Panc1 (cell line): ENCODE results near the gene UBE2E2. TPM values are rescaled to one million over a fixed set of nuclear protein-coding genes. Genes with fewer than 3 reads are reported as not detected.

Experiments used
- ATAC-seq: fragments of 200-7000 bp; cut with Tn5 transposase; 2 replicates; pipeline ENCODE4 v1.9.1; 2020; ENCODE audit warnings: mild to moderate bottlenecking, moderate library complexity
- BruUV-seq: library from RNA; stranded (reverse); fragments of 400-500 nt; replicated peaks from 2 replicates; lab custom pipeline; 2021; lab: Mats Ljungman, UMichigan
- CTCF ChIA-PET: fragments of 300-600 bp; sonication (Branson Sonifier 250); formaldehyde crosslinking; loops from one replicate; lab custom pipeline; 2022; ENCODE audit warnings: antibody characterized with exemption; lab: Charles Lee
- POLR2A ChIA-PET: fragments of 300-600 bp; sonication (Branson Sonifier 250); formaldehyde crosslinking; loops from one replicate; lab custom pipeline; 2022; ENCODE audit warnings: antibody characterized with exemption; lab: Charles Lee
- DNase-seq: peaks from one replicate; pipeline ENCODE4 v3.0.0-alpha.2; 2010; ENCODE audit warnings: low read depth, low spot score
- H3K27ac ChIP-seq: 2 replicates; pipeline ENCODE4 v1.5.1; 2011; ENCODE audit warnings: mild to moderate bottlenecking, low read length, inconsistent platforms
- H3K27me3 ChIP-seq: fragments of 200-500 bp; sonication (Bioruptor generic); 2 replicates; pipeline ENCODE4 v1.6.0; 2014; ENCODE audit warnings: low read length, inconsistent platforms; ENCODE audit not compliant: control insufficient read depth, insufficient read depth
- H3K36me3 ChIP-seq: fragments of 200-500 bp; sonication (Bioruptor generic); 2 replicates; pipeline ENCODE4 v1.5.1; 2014; ENCODE audit warnings: inconsistent platforms, mild to moderate bottlenecking, low read length, moderate library complexity; ENCODE audit not compliant: control insufficient read depth, insufficient read depth
- H3K4me1 ChIP-seq: 2 replicates; pipeline ENCODE4 v1.5.1; 2011; ENCODE audit warnings: inconsistent platforms, mild to moderate bottlenecking, low read length, moderate library complexity; ENCODE audit not compliant: control insufficient read depth, insufficient read depth
- H3K4me3 ChIP-seq, 2 experiments: 2 replicates each; pipeline ENCODE4 v1.5.1; 2011 to 2012; ENCODE audit warnings: low read depth in 2 of 2, low read length in 2 of 2, mild to moderate bottlenecking in 2 of 2, inconsistent platforms in 1 of 2, moderate library complexity in 1 of 2
- H3K9me3 ChIP-seq: fragments of 200-500 bp; sonication (Bioruptor generic); 2 replicates; pipeline ENCODE4 v1.5.1; 2014; ENCODE audit warnings: low read depth, mild to moderate bottlenecking, inconsistent platforms, low read length, moderate library complexity; ENCODE audit not compliant: control insufficient read depth, insufficient read depth
- CTCF ChIP-seq: fragments of 450-650 bp; IDR thresholded peaks from 2 replicates; pipeline ENCODE4 v1.5.1; 2017; ENCODE audit warnings: mild to moderate bottlenecking
- POLR2AphosphoS5 ChIP-seq: IDR thresholded peaks from 2 replicates; pipeline ENCODE4 v1.6.1; 2012; ENCODE audit warnings: mild to moderate bottlenecking, low read depth, low read length, moderate library complexity
- REST ChIP-seq, 2 experiments: IDR thresholded peaks; 2 replicates each; pipeline ENCODE4 v1.6.1; 2011 to 2012; ENCODE audit warnings: low read depth in 2 of 2, control low read depth in 1 of 2, low read length in 1 of 2, mild to moderate bottlenecking in 1 of 2, moderate library complexity in 1 of 2; ENCODE audit not compliant: insufficient read depth in 1 of 2
- SIN3A ChIP-seq: IDR thresholded peaks from 2 replicates; pipeline ENCODE4 v1.6.1; 2012; ENCODE audit warnings: low read depth, mild to moderate bottlenecking, low read length, moderate library complexity, borderline replicate concordance; ENCODE audit not compliant: insufficient read depth
- TCF7L2 ChIP-seq: IDR thresholded peaks from 2 replicates; pipeline ENCODE4 v1.6.1; 2011; ENCODE audit warnings: mild to moderate bottlenecking, low read depth, low read length, inconsistent platforms
- in situ Hi-C: cut with HindIII; loops from 2 replicates; pipeline ENCODE4 v1.10.0; 2016; ENCODE audit warnings: low sequenced_read_pairs, low pct_unique_long_range_greater_than_20kb
- intact Hi-C: fragments of 100-400 bp; cut with micrococcal nuclease; formaldehyde crosslinking; loops from one replicate; pipeline ENCODE4 v1.10.0; 2022; ENCODE audit not compliant: unreplicated experiment
- total RNA-seq: library from RNA; stranded (reverse); gene quantifications from one replicate; pipeline ENCODE4 v1.2.1, GENCODE V29; 2021; ENCODE audit not compliant: unreplicated experiment

The UBE2E2 gene
- total RNA-seq, 1 experiment from 2014 or later, result 38.2 TPM

- H3K27me3 ChIP-seq, result no peaks in the 10 kb centered on the region
- H3K36me3 ChIP-seq, result no peaks in the 10 kb centered on the region
- ATAC-seq (no peak), DNase-seq (no peak)
- BruUV-seq, result no TSS peak
- no peak overlapping the region for H3K27ac ChIP-seq
- no peaks in the 10 kb centered on the region for H3K4me1 ChIP-seq
- ChIA-PET CTCF (no interaction called here), POLR2A (no interaction called here)
- H3K4me3 ChIP-seq, result no peak overlapping the region
- TF ChIP-seq CTCF, result no peak
- no peak for TF ChIP-seq POLR2AphosphoS5
- no peak for TF ChIP-seq REST (IDR thresholded peaks at IDR 0.05; ENCODE audit: insufficient read depth in 1 of 2, low read depth in 2 of 2, low read length in 1 of 2)
- no peak for TF ChIP-seq TCF7L2
- no peak for TF ChIP-seq SIN3A
- no peaks in the 10 kb centered on the region for H3K9me3 ChIP-seq
- intact Hi-C loops (no loop called here), in situ Hi-C loops (no loop called here)
These were observed 161.9 kb downstream of the UBE2E2 start for GRCh38 chr3:23365066-23365465.

GRCh38 chr3:23368731-23369130, 165.6 kb downstream of the UBE2E2 start:
- no peak for TF ChIP-seq POLR2AphosphoS5
- TF ChIP-seq TCF7L2, result no peak
- TF ChIP-seq REST (IDR thresholded peaks at IDR 0.05; ENCODE audit: insufficient read depth in 1 of 2, low read depth in 2 of 2, low read length in 1 of 2), result no peak
- TF ChIP-seq SIN3A, result no peak
- no peak for TF ChIP-seq CTCF
- ATAC-seq (no peak), DNase-seq (no peak)
- intact Hi-C loops (no loop called here), in situ Hi-C loops (no loop called here)
- no TSS peak for BruUV-seq
- no peaks in the 10 kb centered on the region for H3K27me3 ChIP-seq
- POLR2A ChIA-PET, result no interaction called here
- no peaks in the 10 kb centered on the region for H3K36me3 ChIP-seq
- H3K27ac ChIP-seq, result no peak overlapping the region
- no peaks in the 10 kb centered on the region for H3K4me1 ChIP-seq
- no peaks in the 10 kb centered on the region for H3K9me3 ChIP-seq
- no peak overlapping the region for H3K4me3 ChIP-seq
- CTCF ChIA-PET, result interaction anchor here (0.5 kb wide), 1 partner anchor 589 kb away, joined by 3 read pairs; no protein-coding TSS in a partner anchor
